ENCODE results near the gene CHI3L1.

CHI3L1 gene

DNA sequence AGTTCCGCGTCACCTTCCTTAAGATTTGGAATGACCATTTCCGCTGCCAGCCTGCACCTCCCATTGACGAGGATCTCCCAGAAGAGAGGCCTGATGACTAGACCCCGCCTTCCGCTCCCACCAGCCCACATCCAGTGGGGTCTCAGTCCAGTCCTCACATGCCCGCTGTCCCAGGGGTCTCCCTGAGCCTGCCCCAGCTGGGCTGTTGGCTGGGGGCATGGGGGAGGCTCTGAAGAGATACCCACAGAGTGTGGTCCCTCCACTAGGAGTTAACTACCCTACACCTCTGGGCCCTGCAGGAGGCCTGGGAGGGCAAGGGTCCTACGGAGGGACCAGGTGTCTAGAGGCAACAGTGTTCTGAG is 20.7 kb downstream of the CHI3L1 start:
- Histone ChIP-seq H3K27me3 (ENCODE audit: insufficient read depth, low read length, poor library complexity) (peaks cover 18% of the 10 kb centered on the region), H3K9me3 (ENCODE audit: insufficient read depth, low read length, severe bottlenecking) (no peaks in the 10 kb centered on the region), H3K4me1 (ENCODE audit: insufficient read depth, low read length) (no peaks in the 10 kb centered on the region), H2AFZ (ENCODE audit: low read depth, low read length) (no peak overlapping the region), H3K4me3 (ENCODE audit: low read depth in 1 of 2, low read length in 2 of 2) (no peak overlapping the region), H3K9ac (ENCODE audit: low read depth, low read length) (no peak overlapping the region), H3K27ac (ENCODE audit: low read length) (no peak overlapping the region), H3K36me3 (ENCODE audit: insufficient read depth, low read length) (no peaks in the 10 kb centered on the region), H4K20me1 (ENCODE audit: insufficient read depth, low read length) (no peaks in the 10 kb centered on the region; the same call in none of the 2 replicates), H3K79me2 (ENCODE audit: insufficient read depth, low read length) (no peaks in the 10 kb centered on the region), H3K4me2 (ENCODE audit: insufficient read depth, low read length) (no peak overlapping the region)
- DNase-seq (no peak), ATAC-seq (ENCODE audit: insufficient read depth, low read depth) (no peak)
- no peak for TF ChIP-seq EZH2 (IDR thresholded peaks at IDR 0.05; ENCODE audit: borderline replicate concordance, low read depth, low read length, severe bottlenecking)
- TF ChIP-seq, protein P1, sequence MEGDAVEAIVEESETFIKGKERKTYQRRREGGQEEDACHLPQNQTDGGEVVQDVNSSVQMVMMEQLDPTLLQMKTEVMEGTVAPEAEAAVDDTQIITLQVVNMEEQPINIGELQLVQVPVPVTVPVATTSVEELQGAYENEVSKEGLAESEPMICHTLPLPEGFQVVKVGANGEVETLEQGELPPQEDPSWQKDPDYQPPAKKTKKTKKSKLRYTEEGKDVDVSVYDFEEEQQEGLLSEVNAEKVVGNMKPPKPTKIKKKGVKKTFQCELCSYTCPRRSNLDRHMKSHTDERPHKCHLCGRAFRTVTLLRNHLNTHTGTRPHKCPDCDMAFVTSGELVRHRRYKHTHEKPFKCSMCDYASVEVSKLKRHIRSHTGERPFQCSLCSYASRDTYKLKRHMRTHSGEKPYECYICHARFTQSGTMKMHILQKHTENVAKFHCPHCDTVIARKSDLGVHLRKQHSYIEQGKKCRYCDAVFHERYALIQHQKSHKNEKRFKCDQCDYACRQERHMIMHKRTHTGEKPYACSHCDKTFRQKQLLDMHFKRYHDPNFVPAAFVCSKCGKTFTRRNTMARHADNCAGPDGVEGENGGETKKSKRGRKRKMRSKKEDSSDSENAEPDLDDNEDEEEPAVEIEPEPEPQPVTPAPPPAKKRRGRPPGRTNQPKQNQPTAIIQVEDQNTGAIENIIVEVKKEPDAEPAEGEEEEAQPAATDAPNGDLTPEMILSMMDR (IDR thresholded peaks at IDR 0.05; ENCODE audit: borderline replicate concordance, extremely low read depth, low read length, poor library complexity, severe bottlenecking) = no peak

DNA sequence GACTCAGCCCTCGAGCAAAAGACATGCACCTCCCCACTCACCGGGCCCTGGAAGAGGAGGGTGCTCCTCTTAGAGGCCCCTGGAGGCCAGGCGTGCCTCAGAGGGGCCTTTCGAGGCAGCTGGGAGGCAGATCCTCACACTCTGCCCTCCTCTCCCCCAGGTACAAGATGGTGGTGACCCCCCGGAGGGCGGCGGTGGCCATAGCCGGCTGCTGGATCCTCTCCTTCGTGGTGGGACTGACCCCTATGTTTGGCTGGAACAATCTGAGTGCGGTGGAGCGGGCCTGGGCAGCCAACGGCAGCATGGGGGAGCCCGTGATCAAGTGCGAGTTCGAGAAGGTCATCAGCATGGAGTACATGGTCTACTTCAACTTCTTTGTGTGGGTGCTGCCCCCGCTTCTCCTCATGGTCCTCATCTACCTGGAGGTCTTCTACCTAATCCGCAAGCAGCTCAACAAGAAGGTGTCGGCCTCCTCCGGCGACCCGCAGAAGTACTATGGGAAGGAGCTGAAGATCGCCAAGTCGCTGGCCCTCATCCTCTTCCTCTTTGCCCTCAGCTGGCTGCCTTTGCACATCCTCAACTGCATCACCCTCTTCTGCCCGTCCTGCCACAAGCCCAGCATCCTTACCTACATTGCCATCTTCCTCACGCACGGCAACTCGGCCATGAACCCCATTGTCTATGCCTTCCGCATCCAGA is 21.3 kb downstream of the CHI3L1 start:
- H3K27me3 ChIP-seq (ENCODE audit: insufficient read depth, low read length, poor library complexity) = peaks cover 18% of the 10 kb centered on the region

DNA sequence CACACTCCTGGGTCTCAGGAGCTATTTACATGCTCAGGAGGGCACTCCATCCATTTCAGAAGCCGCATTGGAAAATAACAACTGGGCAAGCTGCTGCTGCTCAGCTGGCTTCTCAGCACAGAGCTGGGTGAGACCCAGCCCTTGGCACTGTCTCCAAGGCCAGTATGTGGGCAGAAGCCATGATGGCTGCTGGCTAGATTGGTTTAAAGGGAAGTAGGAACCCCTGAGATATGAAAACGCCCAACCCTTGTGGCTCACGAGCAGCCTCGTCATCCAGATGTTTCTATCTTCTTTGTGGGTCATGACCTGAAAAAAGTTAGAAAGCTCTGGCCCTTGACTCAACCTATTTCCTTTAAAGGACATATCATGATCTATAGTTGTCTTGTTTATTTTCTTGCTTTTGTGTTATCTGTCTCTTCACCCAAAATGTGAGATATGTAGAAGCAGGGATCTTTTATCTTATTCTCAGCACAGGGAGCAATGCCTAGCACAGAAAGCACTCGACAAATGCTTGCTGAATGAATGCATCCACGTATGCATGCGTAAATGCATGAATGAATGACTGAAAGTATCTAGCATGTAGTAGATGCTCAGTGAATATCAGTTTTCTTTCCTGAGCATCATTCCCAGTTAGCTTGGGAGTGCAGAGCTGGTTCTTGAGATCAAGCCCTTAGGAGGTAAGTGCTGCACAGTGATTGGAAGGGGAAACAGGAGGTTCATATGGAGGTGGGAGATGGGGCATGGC is 22.4 kb downstream of the CHI3L1 start:
- no peaks in the 10 kb centered on the region for H3K36me3 ChIP-seq (ENCODE audit: insufficient read depth, low read length)
- no peak for TF ChIP-seq EZH2 (IDR thresholded peaks at IDR 0.05; ENCODE audit: borderline replicate concordance, low read depth, low read length, severe bottlenecking)
- TF ChIP-seq, protein P1 (IDR thresholded peaks at IDR 0.05; ENCODE audit: borderline replicate concordance, extremely low read depth, low read length, poor library complexity, severe bottlenecking) = no peak
- no peak overlapping the region for H3K4me2 ChIP-seq (ENCODE audit: insufficient read depth, low read length)
- no peaks in the 10 kb centered on the region for H3K4me1 ChIP-seq (ENCODE audit: insufficient read depth, low read length)
- no peaks in the 10 kb centered on the region for H3K79me2 ChIP-seq (ENCODE audit: insufficient read depth, low read length)
- no peak overlapping the region for H2AFZ ChIP-seq (ENCODE audit: low read depth, low read length)
- no peak overlapping the region for H3K4me3 ChIP-seq (ENCODE audit: low read depth in 1 of 2, low read length in 2 of 2)
- peaks cover 21% of the 10 kb centered on the region for H3K27me3 ChIP-seq (ENCODE audit: insufficient read depth, low read length, poor library complexity)
- DNase-seq (no peak), ATAC-seq (ENCODE audit: insufficient read depth, low read depth) (no peak)
- H4K20me1 ChIP-seq (ENCODE audit: insufficient read depth, low read length) = no peaks in the 10 kb centered on the region; the same call in none of the 2 replicates
- H3K9ac ChIP-seq (ENCODE audit: low read depth, low read length) = no peak overlapping the region
- H3K9me3 ChIP-seq (ENCODE audit: insufficient read depth, low read length, severe bottlenecking) = no peaks in the 10 kb centered on the region
- H3K27ac ChIP-seq (ENCODE audit: low read length) = no peak overlapping the region

More for the DNA sequence above, 21.3 kb downstream of the CHI3L1 start:
- H3K27ac ChIP-seq (ENCODE audit: low read length) = no peak overlapping the region
- H3K9me3 ChIP-seq (ENCODE audit: insufficient read depth, low read length, severe bottlenecking) = no peaks in the 10 kb centered on the region
- H3K36me3 ChIP-seq (ENCODE audit: insufficient read depth, low read length) = no peaks in the 10 kb centered on the region
- H3K9ac ChIP-seq (ENCODE audit: low read depth, low read length) = no peak overlapping the region
- no peak for TF ChIP-seq EZH2 (IDR thresholded peaks at IDR 0.05; ENCODE audit: borderline replicate concordance, low read depth, low read length, severe bottlenecking)
- TF ChIP-seq, protein P1 (IDR thresholded peaks at IDR 0.05; ENCODE audit: borderline replicate concordance, extremely low read depth, low read length, poor library complexity, severe bottlenecking) = no peak
- H3K79me2 ChIP-seq (ENCODE audit: insufficient read depth, low read length) = no peaks in the 10 kb centered on the region
- H3K4me1 ChIP-seq (ENCODE audit: insufficient read depth, low read length) = no peaks in the 10 kb centered on the region
- H4K20me1 ChIP-seq (ENCODE audit: insufficient read depth, low read length) = no peaks in the 10 kb centered on the region; the same call in none of the 2 replicates
- no peak overlapping the region for H3K4me2 ChIP-seq (ENCODE audit: insufficient read depth, low read length)
- ATAC-seq (ENCODE audit: insufficient read depth, low read depth) (no peak), DNase-seq (no peak)
- H3K4me3 ChIP-seq (ENCODE audit: low read depth in 1 of 2, low read length in 2 of 2) = no peak overlapping the region
- no peak overlapping the region for H2AFZ ChIP-seq (ENCODE audit: low read depth, low read length)

Data from DND-41 (cell line).